Forelimb muscle (tissue), 1 donor: Measurements from ENCODE around the gene ZNF397. TPM values are rescaled to one million over a fixed set of nuclear protein-coding genes. Genes with fewer than 3 reads are reported as not detected.
"Not testable (repeated sequence)": the region's sequence is repeated elsewhere in the genome, so short reads cannot be mapped to it uniquely, and the experiment has no call there.

Experiments
- DNase-seq: peaks from one replicate; pipeline ENCODE4 v3.0.0-alpha.2; 2013; ENCODE audit warnings: low read depth
- polyA plus RNA-seq: library from polyadenylated mRNA; unstranded; fragments of 120-200 nt; gene quantifications from one replicate; pipeline ENCODE4 v1.2.1, GENCODE V29; 2013; ENCODE audit not compliant: insufficient read length

Gene ZNF397
- polyA plus RNA-seq: 32.8 TPM

DNA sequence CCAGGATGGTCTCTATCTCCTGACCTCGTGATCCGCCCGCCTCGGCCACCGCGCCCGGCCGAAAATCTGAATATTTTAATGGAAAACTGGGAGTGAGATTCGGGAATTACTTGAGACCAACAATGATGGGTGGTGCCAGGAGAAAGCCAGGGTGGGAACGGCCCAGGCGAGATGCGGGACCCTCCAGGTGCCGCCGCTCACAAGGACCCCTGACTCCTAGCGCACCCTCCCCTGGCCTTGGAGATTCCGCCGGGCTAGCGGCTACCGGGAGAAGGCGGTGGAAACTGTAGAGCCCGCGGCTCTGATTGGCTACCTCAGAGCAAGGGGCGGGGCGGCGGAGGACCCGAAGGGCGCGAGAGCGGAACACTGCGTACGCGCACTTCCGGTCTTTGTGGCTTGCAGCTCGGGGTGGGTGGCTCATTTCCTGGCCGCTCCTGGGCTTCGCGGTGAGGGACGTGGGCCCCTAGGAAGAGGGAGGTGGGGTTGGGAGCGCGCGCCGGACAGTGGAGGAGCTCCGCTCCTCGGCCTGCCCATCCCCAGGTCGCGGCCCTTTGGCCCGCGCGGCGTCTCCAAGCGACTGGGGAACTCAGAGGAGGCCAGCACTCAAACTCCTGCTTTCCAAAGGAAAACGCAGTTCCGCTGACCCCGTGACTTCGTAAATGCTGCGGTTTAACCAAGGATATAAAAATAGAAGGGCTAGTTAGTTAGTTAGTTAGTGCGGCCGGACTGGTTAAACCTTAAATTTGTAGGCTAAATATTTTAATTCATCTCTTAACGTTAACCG lies at the start of gene ZNF397:
Gene ZNF397 (plus strand): TSS at position 371 of the 784 bp plus-strand sequence. CDS start 1,437 bp downstream, outside the sequence.
- peak; percentile 94 for DNase-seq

DNA sequence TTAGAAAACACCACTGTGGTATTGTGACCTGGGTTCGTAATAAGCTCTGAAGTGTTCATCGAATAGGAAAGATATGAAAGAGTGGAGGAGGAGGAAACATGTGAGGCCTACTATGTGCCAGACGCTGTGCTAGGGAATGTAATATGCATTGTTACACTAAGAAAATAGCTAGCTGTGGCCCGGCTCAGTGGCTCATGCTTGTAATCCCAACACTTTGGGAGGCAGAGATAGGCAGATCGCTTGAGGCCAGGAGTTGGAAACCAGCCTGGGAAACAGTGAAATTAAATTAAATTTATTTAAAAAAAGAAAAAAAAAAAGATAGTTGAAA lies 49.2 kb upstream of the ZNF397 start:
- no peak for DNase-seq

DNA sequence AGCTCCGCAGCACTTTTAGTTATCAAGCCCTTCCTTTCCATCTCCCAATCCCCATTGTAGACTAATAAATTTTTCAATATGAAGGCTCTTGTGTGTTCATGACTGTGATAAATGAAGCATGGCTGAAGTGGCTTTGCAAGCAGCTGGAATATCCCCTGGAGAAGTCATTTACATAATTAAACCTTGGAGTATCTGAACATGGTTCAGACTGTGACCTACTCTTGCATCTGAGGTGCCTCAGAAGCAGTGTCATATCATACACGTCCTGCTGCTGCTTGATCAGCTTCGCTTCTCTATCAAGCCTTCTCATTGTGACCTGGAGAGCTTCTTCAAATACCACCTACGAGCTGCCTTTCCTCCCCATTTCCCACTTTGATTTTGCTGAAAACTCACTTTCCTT lies 48.4 kb upstream of the ZNF397 start:
- DNase-seq: no peak

DNA sequence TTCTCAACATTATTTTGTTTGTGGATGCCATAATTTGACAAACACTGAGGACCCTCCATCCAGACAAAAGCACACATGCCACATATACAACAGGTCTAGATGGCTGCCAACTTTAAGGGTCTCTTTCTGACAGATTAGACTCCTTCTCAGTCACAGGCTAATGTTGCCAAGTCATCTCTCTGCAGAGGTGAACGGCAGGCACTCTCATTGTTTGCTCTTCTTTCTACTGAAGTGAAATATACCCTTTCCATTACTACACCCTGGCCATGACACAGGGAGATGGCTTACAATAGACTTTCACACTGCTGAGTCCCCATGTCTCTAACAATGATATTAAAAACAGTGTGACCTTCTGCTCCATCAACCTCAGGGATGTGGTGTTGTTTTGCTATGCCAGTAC lies 47.5 kb upstream of the ZNF397 start:
- no peak for DNase-seq

DNA sequence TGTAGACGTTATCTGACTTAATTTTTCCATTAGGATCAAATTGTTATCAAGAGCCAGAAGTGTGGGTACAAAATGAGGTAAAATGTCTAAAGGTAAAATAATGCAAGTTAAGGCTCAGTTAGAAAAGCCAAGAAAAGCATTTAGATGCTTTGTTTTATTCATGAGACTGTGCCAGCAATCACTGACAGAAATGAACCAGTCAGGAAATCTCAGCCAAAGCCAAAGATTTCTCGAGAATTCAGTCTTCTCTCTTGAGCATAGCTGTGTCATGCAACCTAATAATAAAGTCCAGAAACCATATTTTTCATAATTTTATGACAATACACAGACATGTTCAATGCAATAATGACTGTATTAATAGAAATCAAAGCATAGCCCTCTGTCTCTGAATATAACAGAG lies 43.5 kb upstream of the ZNF397 start:
- DNase-seq: no peak

DNA sequence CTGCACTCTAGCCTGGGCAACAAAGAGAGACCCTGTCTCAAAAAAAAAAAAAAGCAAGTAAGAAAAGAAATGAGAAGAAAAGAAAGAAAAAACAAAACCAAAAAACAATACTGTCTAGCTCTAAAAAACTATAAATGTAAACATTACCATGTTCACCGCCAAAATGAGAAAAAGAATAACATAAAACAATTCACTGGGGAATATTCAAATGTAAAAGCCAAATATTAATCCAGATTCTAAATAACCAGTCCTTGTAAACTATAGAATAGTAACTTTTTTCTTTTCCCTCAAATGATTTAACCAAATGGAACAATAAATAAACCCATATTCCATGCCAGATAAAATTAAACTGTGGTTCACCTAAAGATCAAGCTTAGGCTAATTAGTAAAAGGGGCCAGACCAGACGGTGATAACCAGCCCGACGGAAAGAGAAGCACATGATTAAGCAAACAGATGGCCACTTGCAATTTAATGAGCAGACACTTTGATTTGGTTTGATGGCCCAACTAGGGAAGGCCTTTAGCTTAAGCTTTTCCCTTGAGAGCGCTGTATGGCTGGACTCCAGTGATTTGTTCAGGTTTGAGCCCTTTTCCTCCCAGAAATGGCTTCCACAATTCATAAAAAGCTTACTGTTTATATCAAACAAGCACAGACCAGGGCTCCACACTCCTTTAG lies 39.4 kb upstream of the ZNF397 start:
- no peak for DNase-seq

DNA sequence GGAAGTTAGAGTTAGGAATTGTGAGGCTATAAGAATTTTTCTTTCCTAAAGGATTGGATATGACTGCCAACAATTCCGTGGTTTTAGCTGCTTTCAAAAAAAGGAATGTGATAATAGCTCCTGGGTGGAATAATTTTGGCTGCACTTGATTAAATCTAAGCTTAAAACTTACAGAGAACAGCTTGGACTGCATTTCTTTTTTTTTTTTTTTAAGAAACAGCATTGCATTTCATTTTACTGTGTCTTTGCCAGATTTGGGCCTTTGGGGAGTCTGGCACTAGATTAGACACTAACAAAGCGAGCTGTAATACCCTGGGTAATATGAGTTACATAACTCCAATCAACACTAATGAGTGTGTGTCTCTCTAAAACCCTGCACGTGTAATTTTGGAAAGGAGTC lies 37.8 kb upstream of the ZNF397 start:
- peak; percentile 65 for DNase-seq

DNA sequence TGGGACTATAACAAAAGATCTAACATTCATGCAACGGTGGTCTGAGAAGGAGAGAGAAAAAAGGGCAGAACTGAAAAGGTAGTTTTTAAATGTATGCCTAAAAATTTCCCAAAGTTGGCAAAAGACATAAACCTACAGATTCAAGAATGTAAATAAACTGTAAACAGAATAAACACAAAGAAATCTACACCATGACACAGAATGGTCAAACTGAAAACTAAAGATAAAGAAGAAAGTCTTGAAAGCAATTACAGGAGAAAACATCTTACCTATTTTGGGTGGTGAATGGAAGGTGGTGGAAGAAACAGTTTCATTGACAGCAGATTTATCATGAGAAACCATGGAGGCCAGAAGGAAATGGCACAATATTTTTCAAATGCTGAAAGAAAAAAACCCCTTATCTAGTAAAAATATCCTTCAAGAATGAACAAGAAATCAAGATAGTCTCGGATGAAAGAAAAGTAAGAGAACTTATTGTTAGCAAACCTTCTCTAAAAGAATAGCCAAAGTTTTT lies 35.6 kb upstream of the ZNF397 start:
- DNase-seq: no peak

DNA sequence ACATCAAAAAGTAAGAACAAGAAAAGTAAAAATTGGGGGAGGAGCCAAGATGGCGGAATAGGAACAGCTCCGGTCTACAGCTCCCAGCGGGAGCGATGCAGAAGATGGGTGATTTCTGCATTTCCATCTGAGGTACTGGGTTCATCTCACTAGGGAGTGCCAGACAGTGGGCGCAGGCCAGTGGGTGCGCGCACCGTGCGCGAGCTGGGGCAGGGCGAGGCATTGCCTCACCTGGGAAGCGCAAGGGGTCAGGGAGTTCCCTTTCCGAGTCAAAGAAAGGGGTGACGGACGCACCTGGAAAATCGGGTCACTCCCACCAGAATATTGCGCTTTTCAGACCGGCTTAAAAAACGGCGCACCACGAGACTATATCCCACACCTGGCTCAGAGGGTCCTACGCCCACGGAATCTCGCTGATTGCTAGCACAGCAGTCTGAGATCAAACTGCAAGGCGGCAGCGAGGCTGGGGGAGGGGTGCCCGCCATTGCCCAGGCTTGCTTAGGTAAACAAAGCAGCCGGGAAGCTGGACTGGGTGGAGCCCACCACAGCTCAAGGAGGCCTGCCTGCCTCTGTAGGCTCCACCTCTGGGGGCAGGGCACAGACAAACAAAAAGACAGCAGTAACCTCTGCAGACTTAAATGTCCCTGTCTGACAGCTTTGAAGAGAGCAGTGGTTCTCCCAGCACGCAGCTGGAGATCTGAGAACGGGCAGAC lies 34.9 kb upstream of the ZNF397 start:
- not testable (repeated sequence) for DNase-seq

DNA sequence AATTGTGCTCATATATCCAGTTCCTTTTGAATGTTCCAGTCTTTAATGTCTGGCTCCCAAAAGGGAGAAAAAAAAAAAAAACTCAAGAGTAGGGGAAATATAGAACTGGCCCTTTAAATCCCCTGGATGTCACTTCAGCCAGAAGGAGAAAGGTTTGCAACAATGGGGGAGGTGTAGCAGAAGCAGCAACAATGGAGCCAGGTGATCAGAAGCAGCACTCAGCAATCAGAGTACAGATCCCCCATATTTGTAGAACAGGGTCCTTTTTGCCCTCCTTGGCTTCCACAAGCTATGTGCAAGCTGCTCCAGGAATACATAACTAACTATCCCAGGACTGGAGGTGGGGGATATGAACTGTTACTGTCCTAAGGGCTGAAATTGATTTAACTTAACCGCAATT lies 25.8 kb upstream of the ZNF397 start:
- DNase-seq: no peak

DNA sequence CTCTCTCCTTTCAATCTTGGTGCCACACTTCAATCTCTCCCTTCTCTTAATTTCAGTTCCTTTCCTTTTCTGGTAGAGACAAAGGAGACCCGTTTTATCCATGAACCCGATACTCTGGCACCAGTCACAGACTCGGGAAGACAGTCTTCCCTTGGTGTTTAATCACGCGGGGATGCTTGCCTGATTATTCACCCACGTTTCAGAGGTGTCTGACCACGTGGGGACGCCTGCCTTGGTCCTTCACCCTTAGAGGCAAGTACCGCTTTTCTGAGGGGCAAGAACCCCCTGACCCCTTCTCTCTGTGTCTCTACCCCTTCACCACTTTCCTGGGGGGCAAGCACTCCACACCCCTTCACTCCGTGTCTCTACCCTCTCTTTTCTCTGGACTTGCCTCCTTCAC lies 24.2 kb upstream of the ZNF397 start:
- DNase-seq: not testable (repeated sequence)

DNA sequence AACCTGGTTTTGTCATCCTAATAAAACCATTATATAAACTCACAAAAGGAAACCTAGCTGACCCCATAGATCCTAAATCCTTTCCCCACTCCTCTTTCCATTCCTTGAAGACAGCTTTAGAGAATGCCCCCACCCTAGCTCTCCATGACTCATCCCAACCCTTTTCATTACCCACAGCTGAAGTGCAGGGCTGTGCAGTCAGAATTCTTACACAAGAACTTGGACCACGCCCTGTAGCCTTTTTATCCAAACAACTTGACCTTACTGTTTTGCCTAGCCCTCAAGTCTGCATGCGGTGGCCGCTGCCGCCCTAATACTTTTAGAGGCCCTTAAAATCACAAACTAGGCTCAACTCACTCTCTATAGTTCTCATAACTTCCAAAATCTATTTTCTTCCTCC lies 21.5 kb upstream of the ZNF397 start:
- not testable (repeated sequence) for DNase-seq

DNA sequence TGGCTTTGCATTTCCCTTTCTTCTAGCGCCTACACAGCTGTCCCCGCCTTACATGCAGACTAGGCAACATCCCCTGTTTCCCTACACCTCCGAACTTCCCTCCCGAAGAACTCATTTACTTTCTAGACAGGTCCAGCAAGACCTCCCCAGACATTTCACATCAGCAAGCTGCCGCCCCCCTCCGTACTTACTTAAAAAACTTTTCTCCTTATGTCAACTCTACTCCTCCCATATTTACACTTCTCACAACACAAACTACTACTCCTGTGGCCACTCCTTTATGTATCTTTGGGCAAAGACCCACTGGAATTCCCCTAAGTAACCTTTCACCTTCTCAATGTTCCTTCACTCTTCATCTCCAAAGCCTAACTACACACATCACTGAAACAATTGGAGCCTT lies 20.4 kb upstream of the ZNF397 start:
- DNase-seq: no peak

DNA sequence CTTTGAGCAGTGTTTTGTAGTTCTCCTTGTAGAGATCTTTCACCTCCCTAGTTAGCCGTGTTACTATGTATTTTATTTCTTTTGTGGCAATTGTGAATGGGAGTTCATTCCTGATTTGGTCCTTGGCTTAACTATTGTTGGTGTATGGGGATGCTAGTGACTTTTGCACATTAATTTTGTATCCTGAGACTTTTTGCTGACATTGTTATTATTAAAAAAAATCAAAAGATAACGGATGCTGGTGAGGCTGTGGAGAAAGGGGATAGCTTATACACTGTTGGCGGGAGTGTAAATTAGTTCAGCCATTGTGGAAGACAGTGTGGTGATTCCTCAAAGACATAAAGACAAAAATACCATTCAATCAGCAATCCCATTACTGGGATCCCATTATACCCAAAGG lies 17.0 kb upstream of the ZNF397 start:
- DNase-seq: no peak

DNA sequence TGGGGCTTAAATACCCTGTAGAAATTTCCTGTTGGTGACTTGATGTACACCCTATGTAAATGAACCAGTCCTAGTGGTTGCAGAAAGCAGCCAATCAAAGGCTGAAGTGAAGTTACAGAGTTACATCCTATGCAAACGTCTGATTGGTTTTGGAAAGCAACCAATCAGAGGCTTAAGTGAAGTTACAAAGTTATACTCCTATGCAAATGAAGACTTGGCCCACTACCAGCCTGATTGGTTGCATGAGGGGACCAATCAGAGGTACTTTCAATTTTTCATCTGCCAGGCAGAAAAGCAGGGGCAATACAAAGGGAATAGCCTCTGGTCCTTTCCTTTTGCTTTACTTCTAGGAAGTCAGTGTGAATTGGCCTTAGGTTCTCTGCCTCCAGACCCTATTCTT lies 13.6 kb upstream of the ZNF397 start:
- no peak for DNase-seq

DNA sequence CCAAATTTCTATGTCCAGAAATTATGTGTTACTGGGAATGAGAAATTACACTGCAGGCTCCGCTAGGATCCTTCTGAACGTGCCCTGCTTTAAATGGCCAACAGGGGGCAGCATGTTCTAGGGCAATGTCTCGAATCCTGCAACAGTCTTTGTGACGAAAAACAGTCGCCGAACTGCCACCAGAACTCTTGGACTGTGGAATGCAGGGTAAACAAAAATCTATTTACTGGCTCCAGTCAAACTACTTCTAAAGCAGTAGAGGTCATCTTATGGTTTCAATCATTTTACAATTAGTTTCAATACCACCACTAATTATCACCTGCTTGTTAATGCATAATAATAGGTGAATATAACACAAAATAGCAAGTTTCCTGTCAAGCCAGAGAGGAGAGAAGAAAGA lies 9.8 kb upstream of the ZNF397 start:
- peak; percentile 41 for DNase-seq

DNA sequence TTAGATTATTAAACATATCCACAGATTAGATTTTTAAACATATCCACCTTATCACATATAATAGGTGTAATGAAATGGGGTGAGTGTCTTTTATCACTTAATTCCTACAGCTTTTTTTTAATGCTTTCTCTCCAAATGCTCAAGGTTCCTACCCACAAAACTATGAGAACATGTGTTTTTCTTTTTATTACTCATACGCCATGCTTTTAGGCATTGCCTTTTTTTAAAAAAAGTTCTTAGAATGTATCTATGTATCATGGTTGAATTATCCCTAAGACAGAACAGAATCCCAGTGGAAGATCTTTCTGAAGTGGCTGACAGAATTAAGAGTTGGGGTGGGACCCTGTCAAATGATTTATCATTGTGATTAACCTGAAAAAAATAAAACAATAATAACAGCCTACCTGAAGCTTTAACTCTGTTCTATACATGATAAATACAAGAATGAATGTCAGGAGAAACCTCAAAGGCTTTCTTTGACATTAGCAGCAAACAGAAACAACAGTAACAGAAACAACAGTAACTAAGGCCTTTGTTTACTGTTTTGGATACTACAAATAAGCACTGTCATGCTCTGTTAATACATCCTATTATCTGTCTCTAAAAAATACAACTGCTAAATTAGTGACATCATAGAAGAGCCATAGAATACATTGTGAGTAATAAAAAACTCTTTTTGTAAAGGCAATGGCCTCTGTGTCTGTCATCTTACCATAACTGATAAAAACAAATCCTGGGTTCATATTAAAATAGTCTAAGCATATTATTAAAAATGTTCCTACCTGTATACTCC lies 4.1 kb upstream of the ZNF397 start:
- DNase-seq: no peak

DNA sequence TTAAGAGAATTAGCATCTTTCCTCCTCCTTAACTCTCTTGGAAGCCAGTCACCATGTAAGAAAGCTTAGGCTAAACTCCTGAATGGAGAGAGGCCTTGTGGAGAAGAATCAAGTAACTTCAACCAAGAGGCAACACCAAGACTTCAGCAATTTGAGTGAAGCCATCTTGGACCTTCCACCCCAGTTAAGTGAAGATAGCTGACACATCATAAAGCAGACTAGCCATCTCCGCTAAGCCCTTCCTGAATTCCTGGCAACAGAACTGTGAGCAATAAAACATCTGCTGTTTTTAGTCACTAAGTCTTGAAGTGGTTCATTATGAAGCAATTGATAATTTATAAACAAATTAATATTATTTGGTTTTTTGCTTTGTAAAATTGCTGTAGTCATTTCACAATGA lies 1.5 kb upstream of the ZNF397 start:
- DNase-seq: no peak

DNA sequence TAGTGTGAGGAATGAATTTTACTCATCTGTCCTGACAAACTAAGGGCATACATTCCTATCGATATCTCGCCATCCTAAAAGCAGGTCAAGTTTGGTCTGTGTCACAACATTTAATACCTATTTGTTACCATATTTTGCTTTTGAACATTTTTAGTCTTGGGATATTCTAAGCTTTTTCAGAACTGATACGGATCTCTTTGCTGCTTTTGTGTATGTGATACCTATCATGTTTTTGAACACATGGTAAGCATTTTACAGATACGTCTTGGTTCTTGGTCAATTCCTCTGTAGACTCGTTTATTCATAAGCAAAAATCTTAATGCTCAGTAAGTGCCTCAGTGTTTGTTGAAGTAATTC lies 592 bp downstream of the ZNF397 start:
- DNase-seq: peak; percentile 16

DNA sequence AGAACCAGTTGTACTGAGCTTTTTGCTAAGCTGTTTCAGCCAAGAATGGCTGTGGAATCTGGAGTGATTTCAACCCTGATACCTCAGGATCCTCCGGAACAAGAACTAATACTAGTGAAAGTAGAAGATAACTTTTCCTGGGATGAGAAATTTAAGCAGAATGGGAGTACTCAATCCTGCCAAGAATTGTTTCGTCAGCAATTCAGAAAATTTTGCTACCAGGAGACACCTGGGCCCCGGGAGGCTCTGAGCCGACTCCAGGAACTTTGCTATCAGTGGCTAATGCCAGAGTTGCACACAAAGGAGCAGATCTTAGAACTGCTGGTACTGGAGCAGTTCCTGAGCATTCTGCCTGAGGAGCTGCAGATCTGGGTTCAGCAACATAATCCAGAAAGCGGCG lies 1.6 kb downstream of the ZNF397 start:
- DNase-seq: no peak

DNA sequence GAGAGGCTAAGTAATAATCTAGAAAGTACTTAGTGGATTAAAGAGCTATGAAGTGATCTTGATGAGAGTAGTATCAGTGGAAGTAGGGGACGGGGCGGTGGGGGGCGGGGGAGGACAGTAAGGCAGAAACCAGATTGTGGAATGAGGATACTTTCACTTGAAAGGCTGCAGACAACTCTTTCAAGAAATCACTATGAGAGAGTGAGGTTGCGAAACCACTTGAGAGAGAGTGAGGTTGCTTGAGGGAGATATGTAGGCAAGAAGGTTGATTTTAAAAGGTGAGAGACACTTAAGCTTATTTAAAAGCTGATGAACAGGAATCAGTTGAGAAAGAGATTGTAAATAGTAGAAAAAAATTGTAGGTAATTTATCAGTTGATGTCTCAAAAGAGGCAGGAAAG lies 3.8 kb downstream of the ZNF397 start:
- DNase-seq: no peak
